GM21717 (cell line): ENCODE results near the gene NHS.
"Not testable (repeated sequence)": the region's sequence is repeated elsewhere in the genome, so short reads cannot be mapped to it uniquely, and the experiment has no call there.

Experiments
- ATAC-seq: cut with Tn5 transposase; IDR thresholded peaks from one replicate; pipeline ENCODE4 v1.9.1; 2021; ENCODE audit warnings: mild to moderate bottlenecking, moderate library complexity; ENCODE audit not compliant: unreplicated experiment

NHS gene

DNA sequence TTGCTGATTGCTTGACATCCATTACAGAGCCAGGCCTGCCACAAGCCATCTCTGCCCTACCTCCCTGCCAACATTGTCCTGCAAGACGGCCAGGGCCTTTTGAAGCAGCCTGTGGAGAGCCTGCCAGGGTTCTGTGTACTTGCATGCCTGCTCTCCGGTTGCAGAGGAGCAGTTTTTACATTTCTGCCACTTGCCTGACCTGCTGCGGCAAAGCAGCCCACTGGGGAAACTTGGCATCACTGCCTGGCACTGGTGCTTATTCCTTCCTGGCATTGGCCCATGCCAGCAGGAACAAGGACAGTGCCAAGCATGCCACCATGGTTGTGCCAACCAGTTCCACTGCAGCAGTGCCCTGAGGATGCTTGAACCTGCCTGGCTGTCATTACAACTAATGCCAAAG lies 167.1 kb downstream of the NHS start:
- no peak for ATAC-seq

GRCh38 chrX:17544821-17545220 lies 169.8 kb downstream of the NHS start:
- ATAC-seq: no peak

GRCh38 chrX:17546356-17546755 lies 171.4 kb downstream of the NHS start:
- ATAC-seq: no peak

GRCh38 chrX:17547658-17548057 lies 172.7 kb downstream of the NHS start:
- ATAC-seq: peak; percentile 71

DNA sequence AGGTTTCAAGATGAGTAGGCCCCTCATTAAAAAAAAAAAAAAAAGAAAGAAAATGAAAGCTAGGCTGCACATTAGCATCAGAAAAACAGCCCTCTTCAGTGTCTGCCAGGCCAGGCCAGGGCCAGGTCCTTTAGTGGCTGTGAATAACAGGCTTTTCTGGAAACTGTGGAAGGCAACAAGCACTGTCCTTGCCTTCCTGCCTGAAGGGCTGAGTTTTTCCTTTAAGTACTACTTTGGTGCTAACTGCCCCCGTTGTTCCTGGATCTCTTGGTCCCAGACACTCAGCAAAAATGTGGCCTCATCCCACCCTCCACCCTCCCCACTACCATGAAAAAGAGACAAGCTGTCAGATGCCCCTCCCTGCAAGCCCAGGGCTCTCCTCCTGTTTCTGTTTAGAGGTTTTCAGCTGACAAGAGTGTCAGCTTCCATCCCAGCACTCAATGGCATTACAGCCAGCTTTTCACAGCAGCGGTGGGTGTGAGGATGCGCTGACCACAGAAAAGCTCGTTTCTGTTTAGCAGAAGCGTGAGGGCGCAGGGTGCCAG lies 174.2 kb downstream of the NHS start:
- no peak for ATAC-seq

GRCh38 chrX:17550011-17550410 lies 175.0 kb downstream of the NHS start:
- ATAC-seq: no peak

GRCh38 chrX:17552044-17552650 lies 177.1 kb downstream of the NHS start:
- no peak for ATAC-seq

DNA sequence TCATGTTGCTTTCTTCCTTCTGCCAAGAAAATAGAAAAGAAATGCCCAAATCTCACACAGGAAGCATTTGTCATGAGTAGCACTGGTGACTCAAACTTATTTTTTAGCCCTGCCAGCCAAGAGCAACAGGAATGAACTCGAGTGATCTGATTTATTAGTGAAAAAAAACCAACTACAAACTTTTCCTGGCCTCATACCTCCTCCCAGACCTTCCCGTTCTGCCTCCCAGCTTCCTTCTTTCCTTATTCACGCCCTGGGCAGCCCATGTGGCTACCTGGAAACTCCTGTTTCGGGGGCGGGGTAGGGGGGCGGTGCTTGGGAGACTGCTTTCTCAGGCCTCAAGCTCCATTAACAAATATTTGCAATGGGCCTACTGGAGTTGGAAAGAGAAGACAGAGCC lies 178.5 kb downstream of the NHS start:
- no peak for ATAC-seq

- ATAC-seq: no peak
Observed at GRCh38 chrX:17553961-17554482, 179.0 kb downstream of the NHS start.

- no peak for ATAC-seq
Observed at GRCh38 chrX:17554914-17555313, 179.9 kb downstream of the NHS start.

- ATAC-seq: no peak
Observed at GRCh38 chrX:17555846-17556245, 180.8 kb downstream of the NHS start.

GRCh38 chrX:17559728-17560379 lies 184.9 kb downstream of the NHS start:
- no peak for ATAC-seq

- no peak for ATAC-seq
Observed at GRCh38 chrX:17560385-17560784, 185.4 kb downstream of the NHS start.

GRCh38 chrX:17563076-17563475 lies 188.1 kb downstream of the NHS start:
- no peak for ATAC-seq

- no peak for ATAC-seq
Observed at GRCh38 chrX:17563515-17563914, 188.5 kb downstream of the NHS start.

- no peak for ATAC-seq
Observed at GRCh38 chrX:17564689-17565409, 189.8 kb downstream of the NHS start.

DNA sequence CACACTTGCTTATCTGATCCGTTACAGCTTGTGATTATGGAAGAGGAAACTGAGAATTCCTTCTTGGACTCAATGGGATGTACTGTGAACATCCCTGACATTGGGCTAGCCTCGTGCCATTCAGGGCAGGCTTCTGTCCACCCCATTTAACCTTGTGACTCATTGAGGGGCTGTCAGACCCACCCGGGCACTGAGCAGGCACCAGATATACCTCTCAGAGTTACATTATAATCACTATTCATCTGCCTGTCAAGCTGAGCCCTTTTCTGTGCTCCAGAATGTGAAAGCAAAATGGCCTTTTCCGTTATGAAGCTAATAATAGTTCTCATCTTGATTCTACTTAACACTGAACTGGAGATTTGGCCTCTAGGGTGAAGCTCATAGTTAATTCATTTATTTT lies 191.7 kb downstream of the NHS start:
- no peak for ATAC-seq

DNA sequence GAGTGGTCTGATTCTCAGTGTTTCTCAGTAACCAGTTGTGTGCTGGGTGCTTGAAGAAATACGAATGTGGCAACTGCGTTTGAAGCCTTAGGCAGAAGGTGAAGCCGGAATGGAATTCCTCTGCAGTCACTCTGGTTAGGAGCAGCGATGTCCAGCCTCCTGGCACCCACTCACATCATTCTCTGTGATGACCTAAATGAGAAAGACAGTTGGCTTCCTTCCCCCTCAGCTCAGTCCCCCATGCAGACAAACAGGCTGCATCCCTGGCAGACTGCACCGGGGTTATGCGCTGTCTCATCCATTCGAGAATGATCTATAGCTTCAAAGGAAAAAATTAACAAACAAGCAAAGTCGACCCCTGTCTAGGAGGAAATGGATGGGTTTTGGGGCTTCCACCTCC lies 192.2 kb downstream of the NHS start:
- no peak for ATAC-seq

DNA sequence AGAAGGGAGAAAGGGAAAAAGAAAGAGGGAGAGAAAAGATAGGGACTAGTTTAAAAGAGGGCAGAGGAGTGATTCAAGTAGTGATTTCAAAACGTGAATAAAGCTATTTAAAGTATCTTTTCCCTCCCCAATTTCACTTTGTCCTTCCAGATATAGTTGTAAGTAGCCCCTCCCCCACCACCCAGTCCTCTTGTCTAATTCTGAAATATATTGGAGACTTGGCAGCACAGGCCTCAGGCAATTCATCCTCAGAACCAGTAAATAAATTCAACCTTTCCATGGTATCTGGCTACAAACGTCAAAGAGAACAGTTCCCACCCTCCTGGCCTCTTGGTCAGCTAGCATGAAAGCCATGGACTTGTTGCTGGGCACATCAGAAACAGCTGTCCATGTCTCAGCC lies 192.8 kb downstream of the NHS start:
- ATAC-seq: no peak

GRCh38 chrX:17568804-17569203 lies 193.8 kb downstream of the NHS start:
- not testable (repeated sequence) for ATAC-seq

GRCh38 chrX:17579026-17579425 lies 204.0 kb downstream of the NHS start:
- no peak for ATAC-seq
